SK-N-SH (cell line): ENCODE data around the gene GPER1. TPM values are rescaled to one million over a fixed set of nuclear protein-coding genes. Genes with fewer than 3 reads are reported as not detected.

Experiments
- CTCF ChIA-PET: fragments of 300-600, 350-600 bp; formaldehyde crosslinking; extraction: SDS; loops from one replicate; lab custom pipeline; 2021; lab: Yijun Ruan, JAX
- POLR2A ChIA-PET: fragments of 350-600 bp; sonication (Branson Sonifier 250); formaldehyde crosslinking; extraction: SDS; loops from one replicate; lab custom pipeline; 2020; ENCODE audit warnings: antibody characterized with exemption, inconsistent platforms; lab: Yijun Ruan, JAX
- DNase-seq: peaks from one replicate; pipeline ENCODE4 v3.0.0; 2012
- H2AFZ ChIP-seq: fragments of 200-600 bp; sonication (generic); 2 replicates; pipeline ENCODE4 v1.8.1; 2016; ENCODE audit warnings: antibody characterized with exemption, mild to moderate bottlenecking, low read depth
- H3F3A ChIP-seq: fragments of 200-600 bp; sonication (generic); replicated peaks from 2 replicates; pipeline ENCODE3; 2016; ENCODE audit warnings: antibody characterized with exemption, mild to moderate bottlenecking; ENCODE audit not compliant: insufficient read depth
- H3K27ac ChIP-seq, 2 experiments: fragments of 200-500 bp in 1 of 2; fragments of 200-600 bp in 1 of 2; sonication (Bioruptor generic) in 1 of 2; sonication (generic), shearing (Covaris generic) in 1 of 2; 2 replicates each; pipeline versions ENCODE4 v1.5.1 to v1.6.1; 2014 to 2016; ENCODE audit warnings: low read depth in 2 of 2, inconsistent platforms in 1 of 2, low read length in 1 of 2, mild to moderate bottlenecking in 1 of 2, mixed read lengths in 1 of 2
- H3K27me3 ChIP-seq: fragments of 200-600 bp; sonication (generic), shearing (Covaris generic); 2 replicates; pipeline ENCODE4 v1.6.1; 2016; ENCODE audit warnings: mixed run types; ENCODE audit not compliant: insufficient read depth
- H3K36me3 ChIP-seq, 2 experiments: fragments of 200-500 bp in 1 of 2; fragments of 200-600 bp in 1 of 2; sonication (Bioruptor generic) in 1 of 2; sonication (generic) in 1 of 2; replicated peaks in 1 of 2; 2 replicates each; pipeline versions ENCODE3 to v1.5.1; 2014 to 2016; ENCODE audit warnings: low read length in 1 of 2, mild to moderate bottlenecking in 1 of 2; ENCODE audit not compliant: insufficient read depth in 2 of 2, control insufficient read depth in 1 of 2
- H3K4me1 ChIP-seq, 2 experiments: fragments of 200-500 bp in 1 of 2; fragments of 200-600 bp in 1 of 2; sonication (Bioruptor generic) in 1 of 2; sonication (generic), shearing (Covaris generic) in 1 of 2; 2 replicates each; pipeline versions ENCODE4 v1.5.1 to v1.6.1; 2014 to 2016; ENCODE audit warnings: low read depth in 1 of 2, low read length in 1 of 2, mixed run types in 1 of 2; ENCODE audit not compliant: insufficient read depth in 2 of 2, control insufficient read depth in 1 of 2
- H3K4me2 ChIP-seq: fragments of 200-600 bp; sonication (generic), shearing (Covaris generic); 2 replicates; pipeline ENCODE4 v1.6.1; 2017; ENCODE audit warnings: mixed run types
- H3K4me3 ChIP-seq, 2 experiments: fragments of 200-500 bp in 1 of 2; fragments of 200-600 bp in 1 of 2; sonication (Bioruptor generic) in 1 of 2; sonication (generic), shearing (Covaris generic) in 1 of 2; 2 replicates each; pipeline versions ENCODE4 v1.5.1 to v1.8.1; 2014 to 2016; ENCODE audit warnings: low read depth in 2 of 2, inconsistent platforms in 1 of 2, low read length in 1 of 2, mild to moderate bottlenecking in 1 of 2, mixed read lengths in 1 of 2, moderate library complexity in 1 of 2
- H3K79me2 ChIP-seq: fragments of 200-600 bp; sonication (generic); 2 replicates; pipeline ENCODE4 v1.8.1; 2017; ENCODE audit warnings: mild to moderate bottlenecking; ENCODE audit not compliant: insufficient read depth
- H3K9ac ChIP-seq: fragments of 200-600 bp; sonication (generic); 2 replicates; pipeline ENCODE4 v1.6.1; 2017; ENCODE audit warnings: mixed run types
- H3K9me2 ChIP-seq: fragments of 200-600 bp; sonication (generic); 2 replicates; pipeline ENCODE4 v1.6.1; 2017; ENCODE audit warnings: mixed run types
- H3K9me3 ChIP-seq: fragments of 200-600 bp; sonication (generic); 2 replicates; pipeline ENCODE4 v1.6.1; 2017; ENCODE audit warnings: mixed run types, mild to moderate bottlenecking, moderate library complexity
- H4K20me1 ChIP-seq: fragments of 200-600 bp; sonication (generic); 2 replicates; pipeline ENCODE4 v1.6.1; 2017; ENCODE audit warnings: mild to moderate bottlenecking, mixed run types; ENCODE audit not compliant: insufficient read depth
- ELF1 ChIP-seq: IDR thresholded peaks from 2 replicates; pipeline ENCODE4 v1.4.0; 2012
- MEF2A ChIP-seq: IDR thresholded peaks from 2 replicates; pipeline ENCODE4 v1.4.0; 2012; ENCODE audit warnings: low read depth, borderline replicate concordance
- MXI1 ChIP-seq: IDR thresholded peaks from 2 replicates; pipeline ENCODE4 v1.6.1; 2012; ENCODE audit warnings: mild to moderate bottlenecking, low read depth, low read length, improper control_type of control experiment
- NFIC ChIP-seq: IDR thresholded peaks from 2 replicates; pipeline ENCODE4 v1.4.0; 2012; ENCODE audit warnings: borderline replicate concordance
- RCOR1 ChIP-seq: fragments of 150-350 bp; IDR thresholded peaks from 2 replicates; pipeline ENCODE4 v1.6.1; 2017; ENCODE audit warnings: antibody characterized with exemption, low read length
- RXRA ChIP-seq: IDR thresholded peaks from 2 replicates; pipeline ENCODE4 v1.4.0; 2012; ENCODE audit warnings: low read depth, mild to moderate bottlenecking, borderline replicate concordance
- TAF1 ChIP-seq: IDR thresholded peaks from 2 replicates; pipeline ENCODE4 v1.6.1; 2012; ENCODE audit warnings: low read depth, mild to moderate bottlenecking, low read length, moderate library complexity, borderline replicate concordance
- TEAD4 ChIP-seq: IDR thresholded peaks from 2 replicates; pipeline ENCODE4 v1.4.0; 2012; ENCODE audit warnings: mild to moderate bottlenecking, borderline replicate concordance; ENCODE audit not compliant: insufficient read depth
- whole genome bisulfite sequencing: methylation state at CpG from one replicate; pipeline ENCODE4 v1.1.6; 2017; ENCODE audit warnings: low lambda C conversion rate; 5-methylcytosine and 5-hydroxymethylcytosine counted together
- polyA plus RNA-seq, 3 experiments: library from polyadenylated mRNA; depleted of rRNA; stranded (reverse); fragments of >200 nt; gene quantifications; 2 replicates each; pipeline ENCODE4 v1.2.3, GENCODE V29; 2012
- TF ChIP-seq, protein P1 (sequence below): IDR thresholded peaks from 2 replicates; pipeline ENCODE4; 2012
- TF ChIP-seq, protein P2 (sequence below): IDR thresholded peaks from 2 replicates; pipeline ENCODE4 v1.4.0; 2012; ENCODE audit warnings: low read depth
- TF ChIP-seq, protein P3 (sequence below): IDR thresholded peaks from 2 replicates; pipeline ENCODE4 v1.4.0; 2012; ENCODE audit warnings: low read depth, borderline replicate concordance

GPER1 gene
- polyA plus RNA-seq, 1 of the 3 experiments (the other 2 are of a cell fraction) = 6.4 TPM

DNA sequence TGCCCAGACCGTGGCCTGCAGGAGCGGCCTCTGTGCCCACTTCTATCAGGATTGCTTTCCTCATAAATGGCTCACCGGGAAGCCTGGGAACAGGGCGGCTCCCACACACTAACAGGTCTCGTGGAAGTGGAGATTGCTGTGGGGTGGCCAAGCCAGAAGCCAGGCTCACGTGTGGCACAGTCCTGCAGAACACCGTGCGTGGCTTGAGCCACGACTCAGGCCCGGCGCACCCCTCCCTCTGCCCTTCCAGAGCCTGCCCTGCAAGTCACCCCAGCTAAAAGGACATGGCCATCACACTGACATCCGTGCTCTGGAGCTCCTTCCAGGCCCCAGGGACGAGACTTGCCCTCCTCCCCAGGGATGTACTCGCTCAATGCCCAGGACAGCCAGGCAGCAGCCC, 7.0 kb downstream of the GPER1 start:
- H3K4me3 ChIP-seq = no peak overlapping the region
- no peaks in the 10 kb centered on the region for H3K27me3 ChIP-seq
- H3K4me2 ChIP-seq = no peak overlapping the region
- H3F3A ChIP-seq = no peaks in the 10 kb centered on the region
- no peaks in the 10 kb centered on the region for H3K9me3 ChIP-seq
- peaks cover 28% of the 10 kb centered on the region; the same call in 1 of the 2 replicates for H3K79me2 ChIP-seq
- 93% methylated on average over 12 of the region's 14 CpGs for WGBS
- no peak overlapping the region for H3K9ac ChIP-seq
- H4K20me1 ChIP-seq = peaks cover 23% of the 10 kb centered on the region
- peaks cover 0 to 37% of the 10 kb centered on the region in 2 experiments for H3K36me3 ChIP-seq
- POLR2A ChIA-PET = no interaction called here
- CTCF ChIA-PET = interaction anchor here (0.8 to 5.1 kb wide), 11 partner anchors 8 to 318 kb away, joined by 3 to 48 read pairs (median 6); partner anchors contain the start of gene GPER1
- H2AFZ ChIP-seq = no peak overlapping the region
- no peak for TF ChIP-seq NFIC
- TF ChIP-seq TAF1 = no peak
- TF ChIP-seq RXRA = no peak
- no peak for TF ChIP-seq ELF1
- TF ChIP-seq RCOR1 = no peak
- no peak for DNase-seq
- H3K27ac ChIP-seq = no peak overlapping the region
- no peaks in the 10 kb centered on the region for H3K9me2 ChIP-seq
- H3K4me1 ChIP-seq = peaks cover 7 to 29% of the 10 kb centered on the region in 2 experiments; a peak in 3 of 4 replicates

DNA sequence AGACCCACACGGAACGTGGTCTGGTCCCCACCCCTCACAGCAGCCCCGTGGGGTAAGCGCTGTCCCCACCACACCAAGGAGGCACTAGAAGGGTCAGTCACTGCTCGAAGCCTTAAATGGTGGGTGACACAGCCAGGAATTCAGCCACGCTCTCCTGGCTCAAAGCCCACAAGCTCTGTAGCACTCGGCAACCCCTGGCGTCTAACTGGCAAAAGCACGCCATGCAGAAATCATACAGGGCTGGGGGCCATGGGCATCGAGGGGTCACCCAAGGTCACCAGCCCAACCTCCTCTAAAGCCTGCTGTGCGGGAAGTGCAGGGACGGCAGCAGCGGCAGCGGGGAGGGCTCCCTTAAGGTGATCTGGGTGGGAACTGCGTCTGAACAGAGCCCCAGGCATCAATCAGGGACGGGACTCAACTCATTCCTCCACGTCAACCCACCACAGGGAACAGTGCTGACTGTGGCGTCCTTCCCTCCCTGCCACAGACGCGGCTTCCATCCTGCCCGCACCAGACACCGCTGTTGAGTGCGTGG, 7.8 kb downstream of the GPER1 start:
- peak overlapping the region; percentile 43; the same call in 1 of the 2 replicates for H3K4me2 ChIP-seq
- ChIA-PET POLR2A (interaction anchor here (1.2 kb wide), 1 partner anchor 121 kb away, joined by 5 read pairs; the partner anchor contains the start of gene COX19), CTCF (interaction anchor here (0.6 to 5.1 kb wide), 18 partner anchors 9 to 102 kb away, joined by 3 to 48 read pairs (median 5); partner anchors contain the start of genes GPER1 and GPR146)
- TF ChIP-seq MXI1 (peak; percentile 5; the same call in 1 of the 2 replicates), TEAD4 (no peak), MEF2A (no peak)
- TF ChIP-seq, protein P1, sequence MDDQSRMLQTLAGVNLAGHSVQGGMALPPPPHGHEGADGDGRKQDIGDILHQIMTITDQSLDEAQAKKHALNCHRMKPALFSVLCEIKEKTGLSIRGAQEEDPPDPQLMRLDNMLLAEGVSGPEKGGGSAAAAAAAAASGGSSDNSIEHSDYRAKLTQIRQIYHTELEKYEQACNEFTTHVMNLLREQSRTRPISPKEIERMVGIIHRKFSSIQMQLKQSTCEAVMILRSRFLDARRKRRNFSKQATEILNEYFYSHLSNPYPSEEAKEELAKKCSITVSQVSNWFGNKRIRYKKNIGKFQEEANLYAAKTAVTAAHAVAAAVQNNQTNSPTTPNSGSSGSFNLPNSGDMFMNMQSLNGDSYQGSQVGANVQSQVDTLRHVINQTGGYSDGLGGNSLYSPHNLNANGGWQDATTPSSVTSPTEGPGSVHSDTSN = no peak
- TF ChIP-seq, protein P2, sequence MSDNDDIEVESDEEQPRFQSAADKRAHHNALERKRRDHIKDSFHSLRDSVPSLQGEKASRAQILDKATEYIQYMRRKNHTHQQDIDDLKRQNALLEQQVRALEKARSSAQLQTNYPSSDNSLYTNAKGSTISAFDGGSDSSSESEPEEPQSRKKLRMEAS = no peak
- TF ChIP-seq, protein P3, sequence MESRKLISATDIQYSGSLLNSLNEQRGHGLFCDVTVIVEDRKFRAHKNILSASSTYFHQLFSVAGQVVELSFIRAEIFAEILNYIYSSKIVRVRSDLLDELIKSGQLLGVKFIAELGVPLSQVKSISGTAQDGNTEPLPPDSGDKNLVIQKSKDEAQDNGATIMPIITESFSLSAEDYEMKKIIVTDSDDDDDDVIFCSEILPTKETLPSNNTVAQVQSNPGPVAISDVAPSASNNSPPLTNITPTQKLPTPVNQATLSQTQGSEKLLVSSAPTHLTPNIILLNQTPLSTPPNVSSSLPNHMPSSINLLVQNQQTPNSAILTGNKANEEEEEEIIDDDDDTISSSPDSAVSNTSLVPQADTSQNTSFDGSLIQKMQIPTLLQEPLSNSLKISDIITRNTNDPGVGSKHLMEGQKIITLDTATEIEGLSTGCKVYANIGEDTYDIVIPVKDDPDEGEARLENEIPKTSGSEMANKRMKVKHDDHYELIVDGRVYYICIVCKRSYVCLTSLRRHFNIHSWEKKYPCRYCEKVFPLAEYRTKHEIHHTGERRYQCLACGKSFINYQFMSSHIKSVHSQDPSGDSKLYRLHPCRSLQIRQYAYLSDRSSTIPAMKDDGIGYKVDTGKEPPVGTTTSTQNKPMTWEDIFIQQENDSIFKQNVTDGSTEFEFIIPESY = no peak
- H4K20me1 ChIP-seq = peaks cover 23% of the 10 kb centered on the region
- no peak overlapping the region; a peak in 1 of 4 replicates for H3K4me3 ChIP-seq
- peaks cover 12 to 37% of the 10 kb centered on the region in 2 experiments; a peak in 3 of 4 replicates for H3K4me1 ChIP-seq
- no peak overlapping the region for H2AFZ ChIP-seq
- peak overlapping the region in 1 of 2 experiments; percentile 71; a peak in 2 of 4 replicates for H3K27ac ChIP-seq
- H3K36me3 ChIP-seq = peaks cover 0 to 37% of the 10 kb centered on the region in 2 experiments
- H3F3A ChIP-seq = no peaks in the 10 kb centered on the region
- no peaks in the 10 kb centered on the region for H3K9me2 ChIP-seq
- H3K9me3 ChIP-seq = no peaks in the 10 kb centered on the region
- WGBS = 63% methylated on average over 16 of the region's 23 CpGs
- H3K9ac ChIP-seq = no peak overlapping the region
- DNase-seq = no peak
- H3K27me3 ChIP-seq = no peaks in the 10 kb centered on the region
- H3K79me2 ChIP-seq = peaks cover 23% of the 10 kb centered on the region; the same call in 1 of the 2 replicates
